Lung (tissue), 16 donors: ENCODE data around the gene NEK7. TPM values are rescaled to one million over a fixed set of nuclear protein-coding genes. Genes with fewer than 3 reads are reported as not detected.

Experiments used
- ATAC-seq: fragments of 200-7000 bp; cut with Tn5 transposase; one replicate; pipeline ENCODE4 v1.9.1; 2020; ENCODE audit warnings: moderate number of reproducible peaks; ENCODE audit not compliant: insufficient read depth, low FRiP score
- DNase-seq, 3 donors: peaks; one replicate each; pipeline ENCODE4 v3.0.0-alpha.2; 2013 to 2017
- H3K27ac ChIP-seq, 2 donors: one replicate each; pipeline ENCODE4 v1.5.1; 2013; ENCODE audit warnings: mild to moderate bottlenecking in 2 of 2, moderate library complexity in 2 of 2, control low read depth in 1 of 2, inconsistent platforms in 1 of 2, low read depth in 1 of 2, low read length in 1 of 2
- H3K27me3 ChIP-seq, 3 donors: one replicate each; pipeline ENCODE4 v1.5.1; 2013; ENCODE audit warnings: low read length in 2 of 3; ENCODE audit not compliant: control insufficient read depth in 3 of 3, insufficient read depth in 3 of 3
- H3K36me3 ChIP-seq, 4 donors: one replicate each; pipeline ENCODE4 v1.5.1; 2013; ENCODE audit warnings: low read length in 4 of 4, mild to moderate bottlenecking in 1 of 4, moderate library complexity in 1 of 4; ENCODE audit not compliant: control insufficient read depth in 4 of 4, insufficient read depth in 4 of 4
- H3K4me1 ChIP-seq, 5 donors: one replicate each; pipeline ENCODE4 v1.5.1; 2013; ENCODE audit warnings: low read length in 5 of 5, mild to moderate bottlenecking in 2 of 5, moderate library complexity in 1 of 5; ENCODE audit not compliant: control insufficient read depth in 5 of 5, insufficient read depth in 5 of 5
- H3K4me3 ChIP-seq: one replicate; pipeline ENCODE4 v1.5.1; 2013; ENCODE audit warnings: mild to moderate bottlenecking, control low read depth, moderate library complexity
- H3K9ac ChIP-seq, 2 donors: one replicate each; pipeline ENCODE4 v1.5.1; 2013; ENCODE audit warnings: low read length in 2 of 2, control low read depth in 1 of 2; ENCODE audit not compliant: insufficient read depth in 1 of 2
- H3K9me3 ChIP-seq, 4 donors: one replicate each; pipeline ENCODE4 v1.5.1; 2013; ENCODE audit warnings: low read length in 3 of 4, mild to moderate bottlenecking in 1 of 4, moderate library complexity in 1 of 4; ENCODE audit not compliant: control insufficient read depth in 4 of 4, insufficient read depth in 3 of 4
- WGBS, 2 donors: extraction: QIAGEN DNeasy Blood & Tissue Kit; methylation state at CpG; one replicate each; pipeline ENCODE4 v1.1.7; 2013; 5-methylcytosine and 5-hydroxymethylcytosine counted together
- long read RNA-seq, 5 donors: transcript quantifications; one replicate each; lab custom pipeline, GENCODE V29; 2026
- polyA plus RNA-seq, 2 donors: library from polyadenylated mRNA; stranded (reverse); fragments of 200-250 nt; gene quantifications; one replicate each; pipeline ENCODE4 v1.2.1, GENCODE V29; 2013
- total RNA-seq, 2 donors: library from RNA; depleted of rRNA in 1 of 2; stranded (reverse); fragments of >200 nt in 1 of 2; gene quantifications; one replicate each; pipeline ENCODE4 v1.2.1, GENCODE V29; 2014 to 2021
- TF ChIP-seq, protein P1 (sequence below): IDR thresholded peaks from 2 replicates; pipeline ENCODE4 v1.5.1; 2012; ENCODE audit warnings: mild to moderate bottlenecking; ENCODE audit errors: control extremely low read depth, extremely low read depth
- donor health status: control.
- donor health status: control.
- donor health status: Bipolar disorder and iron deficiency.
- donor health status: healthy.
- donor health status: DM: yes; HTN: yes; CAD: no.

NEK7 gene
- total RNA-seq (100 to 1,000 TPM in 1 of 2 donors, 10 to 100 TPM in 1; 95.2 to 132 TPM), polyA plus RNA-seq (10 to 100 TPM; 23.9 to 33.2 TPM)
- long read RNA-seq, donor 1, full-length matches to known transcripts: 13 of 13 reads
- long read RNA-seq, donor 1, partial matches to known transcripts: 0 of 13 reads
- long read RNA-seq, donor 1, other reads (novel, unspliced or antisense): 0 of 13 reads
- long read RNA-seq, donor 2, full-length matches to known transcripts: 9 of 74 reads
- long read RNA-seq, donor 2, partial matches to known transcripts: 65 of 74 reads
- long read RNA-seq, donor 2, other reads (novel, unspliced or antisense): 0 of 74 reads
- long read RNA-seq, donor 3, full-length matches to known transcripts: 9 of 9 reads
- long read RNA-seq, donor 3, partial matches to known transcripts: 0 of 9 reads
- long read RNA-seq, donor 3, other reads (novel, unspliced or antisense): 0 of 9 reads
- long read RNA-seq, donor 4, full-length matches to known transcripts: 5 of 5 reads
- long read RNA-seq, donor 4, partial matches to known transcripts: 0 of 5 reads
- long read RNA-seq, donor 4, other reads (novel, unspliced or antisense): 0 of 5 reads
- long read RNA-seq, donor 5, full-length matches to known transcripts: 18 of 18 reads
- long read RNA-seq, donor 5, partial matches to known transcripts: 0 of 18 reads
- long read RNA-seq, donor 5, other reads (novel, unspliced or antisense): 0 of 18 reads

DNA sequence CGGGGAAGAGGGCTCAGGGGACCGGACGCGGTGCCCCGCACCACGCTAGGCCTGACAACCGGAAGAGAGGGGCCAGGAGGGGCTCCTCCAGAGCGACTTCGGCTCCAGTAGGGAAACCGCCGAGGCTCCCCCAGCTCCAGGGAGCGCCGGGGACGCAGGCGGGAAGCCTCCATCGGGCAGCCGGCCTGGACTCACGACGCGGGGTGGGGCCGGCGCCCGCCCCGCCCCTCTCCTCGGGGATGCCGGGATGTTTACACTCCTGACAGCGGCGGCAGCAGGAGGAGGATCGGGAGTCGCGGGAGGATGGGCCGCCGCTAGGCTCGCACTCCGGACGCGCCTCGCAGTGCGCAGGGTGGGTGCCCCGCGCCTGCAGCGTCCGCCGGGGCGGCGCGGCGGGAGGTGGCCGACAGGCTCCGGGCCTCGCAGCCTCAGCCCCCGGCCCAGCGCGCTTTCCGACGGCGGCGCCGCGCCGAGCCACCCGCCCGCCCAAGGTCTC is at the start of gene NEK7:
TSS of gene NEK7 (plus strand) at position 254 of the 496 bp plus-strand sequence. CDS start 75,583 bp downstream, outside the sequence.
- Histone ChIP-seq H3K9me3 (no peaks in the 10 kb centered on the region), H3K4me1 (peaks cover 0 to 27% (median 10%) of the 10 kb centered on the region in 5 donors), H3K9ac (peak within 1 kb of the TSS; percentile 58 to 97), H3K36me3 (no peaks in the 10 kb centered on the region), H3K4me3 (peak within 1 kb of the TSS; percentile 94), H3K27me3 (no peaks in the 10 kb centered on the region), H3K27ac (peak within 1 kb of the TSS; percentile 98 to 100)
- WGBS, 2 donors: 0% methylated on average over 58 to 63 of the region's 63 CpGs
- ATAC-seq (peak; percentile 83), DNase-seq (peak; percentile 89 to 94 (median 90))
- TF ChIP-seq, protein P1, sequence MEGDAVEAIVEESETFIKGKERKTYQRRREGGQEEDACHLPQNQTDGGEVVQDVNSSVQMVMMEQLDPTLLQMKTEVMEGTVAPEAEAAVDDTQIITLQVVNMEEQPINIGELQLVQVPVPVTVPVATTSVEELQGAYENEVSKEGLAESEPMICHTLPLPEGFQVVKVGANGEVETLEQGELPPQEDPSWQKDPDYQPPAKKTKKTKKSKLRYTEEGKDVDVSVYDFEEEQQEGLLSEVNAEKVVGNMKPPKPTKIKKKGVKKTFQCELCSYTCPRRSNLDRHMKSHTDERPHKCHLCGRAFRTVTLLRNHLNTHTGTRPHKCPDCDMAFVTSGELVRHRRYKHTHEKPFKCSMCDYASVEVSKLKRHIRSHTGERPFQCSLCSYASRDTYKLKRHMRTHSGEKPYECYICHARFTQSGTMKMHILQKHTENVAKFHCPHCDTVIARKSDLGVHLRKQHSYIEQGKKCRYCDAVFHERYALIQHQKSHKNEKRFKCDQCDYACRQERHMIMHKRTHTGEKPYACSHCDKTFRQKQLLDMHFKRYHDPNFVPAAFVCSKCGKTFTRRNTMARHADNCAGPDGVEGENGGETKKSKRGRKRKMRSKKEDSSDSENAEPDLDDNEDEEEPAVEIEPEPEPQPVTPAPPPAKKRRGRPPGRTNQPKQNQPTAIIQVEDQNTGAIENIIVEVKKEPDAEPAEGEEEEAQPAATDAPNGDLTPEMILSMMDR: no peak

DNA sequence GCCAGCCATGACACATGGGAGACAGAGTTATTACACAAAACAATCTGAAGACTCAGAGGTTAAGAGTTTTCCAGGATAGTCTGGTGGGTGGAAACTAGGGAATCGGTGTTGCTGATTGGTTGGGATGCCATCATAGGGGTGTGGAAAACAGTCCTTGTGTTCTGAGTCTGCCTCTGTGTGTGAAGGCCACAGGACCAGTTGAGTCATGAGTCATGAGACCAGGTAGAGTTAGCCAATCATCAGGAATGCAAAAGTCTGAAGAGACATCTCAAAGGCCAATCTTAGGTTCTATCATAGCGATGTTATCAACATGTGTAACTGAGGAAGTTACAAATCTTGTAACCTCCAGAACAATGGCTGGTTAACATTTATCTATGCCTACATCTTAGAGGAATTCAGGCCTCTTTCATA is 49.7 kb upstream of the NEK7 start:
- TF ChIP-seq, protein P1: no peak
- H3K4me1 ChIP-seq: peaks cover 0 to 2% (median 0%) of the 10 kb centered on the region in 5 donors
- DNase-seq (no peak), ATAC-seq (no peak)
- 96 to 97% methylated on average over 2 of the region's 2 CpGs for WGBS, 2 donors
- no peaks in the 10 kb centered on the region for H3K36me3 ChIP-seq
- H3K4me3 ChIP-seq: no peak overlapping the region
- H3K9me3 ChIP-seq: no peaks in the 10 kb centered on the region
- H3K27me3 ChIP-seq: no peaks in the 10 kb centered on the region
- no peak overlapping the region for H3K27ac ChIP-seq
- no peak overlapping the region for H3K9ac ChIP-seq

DNA sequence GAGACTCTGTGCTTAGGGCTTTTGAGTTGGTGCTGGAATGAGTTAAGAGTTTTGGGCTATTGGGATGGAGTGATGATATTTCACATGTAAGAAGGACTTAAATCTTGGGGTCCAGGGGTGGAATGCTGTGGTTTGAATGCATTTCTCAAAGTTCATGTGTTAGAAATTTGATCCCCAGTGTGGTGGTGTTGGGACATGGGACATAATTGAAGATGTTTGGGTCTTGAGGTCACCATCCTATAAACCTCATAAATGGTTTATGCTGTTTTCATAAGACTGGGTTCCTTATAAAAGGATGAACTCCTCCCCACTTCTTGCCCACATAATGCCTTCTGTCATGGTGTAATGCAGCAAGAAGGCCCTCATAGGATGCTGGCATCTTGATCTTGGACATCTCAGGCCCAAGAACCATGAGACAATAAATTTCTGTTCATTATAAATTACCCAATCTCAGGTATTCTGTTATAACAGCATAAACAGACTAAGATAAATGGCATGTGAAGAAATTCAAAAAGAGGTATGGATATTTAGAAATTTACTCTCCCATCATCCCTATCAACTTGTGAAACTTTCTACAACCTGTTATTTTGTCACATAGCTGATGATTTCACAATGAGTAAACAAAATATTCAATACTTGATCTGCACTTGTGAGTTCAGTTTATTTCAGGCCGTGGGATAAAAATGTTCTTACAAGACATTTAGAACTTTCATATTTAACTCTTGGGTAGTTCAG is 48.0 kb upstream of the NEK7 start:
- TF ChIP-seq, protein P1: no peak
- 58 to 89% methylated on average over 1 of the region's 1 CpG for WGBS, 2 donors
- no peak for DNase-seq
- Histone ChIP-seq H3K27me3 (no peaks in the 10 kb centered on the region), H3K9me3 (no peaks in the 10 kb centered on the region), H3K4me3 (no peak overlapping the region), H3K9ac (no peak overlapping the region), H3K36me3 (no peaks in the 10 kb centered on the region), H3K27ac (no peak overlapping the region), H3K4me1 (peaks cover 0 to 2% (median 0%) of the 10 kb centered on the region in 5 donors)
- no peak for ATAC-seq
